ENCODE measurements around the gene ZNF737. TPM values are rescaled to one million over a fixed set of nuclear protein-coding genes. Genes with fewer than 3 reads are reported as not detected.

Gene ZNF737
- total RNA-seq, 2 experiments from 2014 or later: 18.4 to 19.1 TPM

Other genes starting within 250 kb of the ZNF737 start
- 1 to 10 TPM; 7.0 to 9.1 TPM for gene ZNF626, start 95.8 kb upstream of the ZNF737 start, total RNA-seq
- 10 to 100 TPM; 18.1 to 18.5 TPM for gene ZNF66, start 210.5 kb upstream of the ZNF737 start, total RNA-seq